KBM-7 (cell line): Measurements from ENCODE around the gene GPM6B.
A peak's percentile ranks its signal among the peaks of the same experiment; 100 is the strongest.

Experiments
- DNase-seq: peaks from one replicate; pipeline ENCODE4 v3.0.0-alpha.2; 2015
- in situ Hi-C: fragments of 300-500 bp; cut with MboI; formaldehyde crosslinking; loops from 2 replicates; pipeline ENCODE4 v1.14.3; 2020; ENCODE audit warnings: low sequenced_read_pairs, low pct_unique_long_range_greater_than_20kb, mixed read lengths

Gene GPM6B

GRCh38 chrX:13778916-13779315 lies 38.0 kb downstream of the GPM6B start:
- in situ Hi-C loops = no loop called here
- DNase-seq = no peak

GRCh38 chrX:13776387-13776786 lies 40.5 kb downstream of the GPM6B start:
- in situ Hi-C loops = no loop called here
- DNase-seq = no peak

- DNase-seq = no peak
- in situ Hi-C loops = no loop called here
These were observed 41.1 kb downstream of the GPM6B start for GRCh38 chrX:13775837-13776236.

GRCh38 chrX:13774696-13775095 lies 42.2 kb downstream of the GPM6B start:
- in situ Hi-C loops = loop anchor here (25.0 kb wide), 1 partner anchor 238 kb away; no protein-coding TSS in a partner anchor
- no peak for DNase-seq

- in situ Hi-C loops = loop anchor here (25.0 kb wide), 1 partner anchor 242 kb away; no protein-coding TSS in a partner anchor
- DNase-seq = no peak
These were observed 46.8 kb downstream of the GPM6B start for GRCh38 chrX:13770013-13770535.

- in situ Hi-C loops = loop anchor here (25.0 kb wide), 1 partner anchor 243 kb away; no protein-coding TSS in a partner anchor
- DNase-seq = no peak
These were observed 48.0 kb downstream of the GPM6B start for GRCh38 chrX:13768939-13769338.

GRCh38 chrX:13764765-13765164 lies 52.1 kb downstream of the GPM6B start:
- in situ Hi-C loops = loop anchor here (25.0 kb wide), 1 partner anchor 248 kb away; no protein-coding TSS in a partner anchor

GRCh38 chrX:13764281-13764680 lies 52.6 kb downstream of the GPM6B start:
- in situ Hi-C loops = loop anchor here (25.0 kb wide), 1 partner anchor 248 kb away; no protein-coding TSS in a partner anchor
- peak; percentile 71 for DNase-seq

More at GRCh38 chrX:13764765-13765164, 52.1 kb downstream of the GPM6B start:
- no peak for DNase-seq

- DNase-seq = no peak
- in situ Hi-C loops = loop anchor here (25.0 kb wide), 1 partner anchor 249 kb away; no protein-coding TSS in a partner anchor
These were observed 53.4 kb downstream of the GPM6B start for GRCh38 chrX:13763489-13763888.

GRCh38 chrX:13761606-13762414 lies 55.1 kb downstream of the GPM6B start:
- in situ Hi-C loops = loop anchor here (25.0 kb wide), 1 partner anchor 250 kb away; no protein-coding TSS in a partner anchor
- DNase-seq = no peak

GRCh38 chrX:13760426-13760825 lies 56.5 kb downstream of the GPM6B start:
- in situ Hi-C loops = loop anchor here (25.0 kb wide), 1 partner anchor 252 kb away; no protein-coding TSS in a partner anchor

GRCh38 chrX:13759152-13759718 lies 57.7 kb downstream of the GPM6B start:
- peak; percentile 52 for DNase-seq
- in situ Hi-C loops = loop anchor here (25.0 kb wide), 1 partner anchor 253 kb away; no protein-coding TSS in a partner anchor

More at GRCh38 chrX:13760426-13760825, 56.5 kb downstream of the GPM6B start:
- DNase-seq = no peak

GRCh38 chrX:13756381-13756780 lies 60.5 kb downstream of the GPM6B start:
- in situ Hi-C loops = loop anchor here (25.0 kb wide), 1 partner anchor 256 kb away; no protein-coding TSS in a partner anchor

GRCh38 chrX:13755254-13755653 lies 61.6 kb downstream of the GPM6B start:
- DNase-seq = no peak
- in situ Hi-C loops = loop anchor here (25.0 kb wide), 1 partner anchor 257 kb away; no protein-coding TSS in a partner anchor

More at GRCh38 chrX:13756381-13756780, 60.5 kb downstream of the GPM6B start:
- no peak for DNase-seq

GRCh38 chrX:13754765-13755164 lies 62.1 kb downstream of the GPM6B start:
- in situ Hi-C loops = loop anchor here (25.0 kb wide), 1 partner anchor 258 kb away; no protein-coding TSS in a partner anchor
- DNase-seq = no peak

- in situ Hi-C loops = loop anchor here (25.0 kb wide), 1 partner anchor 260 kb away; no protein-coding TSS in a partner anchor
- peak; percentile 63 for DNase-seq
These were observed 64.2 kb downstream of the GPM6B start for GRCh38 chrX:13752646-13753045.

GRCh38 chrX:13752141-13752540 lies 64.8 kb downstream of the GPM6B start:
- in situ Hi-C loops = loop anchor here (25.0 kb wide), 1 partner anchor 260 kb away; no protein-coding TSS in a partner anchor
- DNase-seq = no peak

- DNase-seq = no peak
- in situ Hi-C loops = loop anchor here (25.0 kb wide), 1 partner anchor 261 kb away; no protein-coding TSS in a partner anchor
These were observed 66.1 kb downstream of the GPM6B start for GRCh38 chrX:13750812-13751211.

- DNase-seq = peak; percentile 78
- in situ Hi-C loops = loop anchor here (25.0 kb wide), 1 partner anchor 262 kb away; no protein-coding TSS in a partner anchor
These were observed 66.7 kb downstream of the GPM6B start for GRCh38 chrX:13750204-13750603.
